Lower leg skin (tissue), 4 donors: ENCODE measurements around the gene RNASEH2B. TPM values are rescaled to one million over a fixed set of nuclear protein-coding genes. Genes with fewer than 3 reads are reported as not detected.

Source experiments
- DNase-seq, 2 donors: peaks; one replicate each; pipeline ENCODE4 v3.0.0-alpha.2; 2019; ENCODE audit warnings: low spot score in 2 of 2
- H3K4me3 ChIP-seq: fragments of 200-600 bp; sonication (generic); 2 replicates; pipeline ENCODE4 v1.5.1; 2017; ENCODE audit warnings: mild to moderate bottlenecking, low read depth; ENCODE audit not compliant: poor library complexity, severe bottlenecking
- POLR2A ChIP-seq, 2 donors: fragments of 450-650 bp; IDR thresholded peaks; one replicate each; pipeline ENCODE4 v1.6.1; 2016 to 2017; ENCODE audit warnings: antibody characterized with exemption in 2 of 2, mild to moderate bottlenecking in 1 of 2, moderate library complexity in 1 of 2
- WGBS, 2 donors: methylation state at CpG; one replicate each; pipeline ENCODE4 v1.1.5; 2018; 5-methylcytosine and 5-hydroxymethylcytosine counted together
- intact Hi-C: fragments of 100-400 bp; cut with DNase I; formaldehyde crosslinking; loops from one replicate; pipeline ENCODE4 v1.15.0; 2023; ENCODE audit warnings: low total_unique reads
- total RNA-seq, 4 donors: library from RNA; depleted of rRNA; stranded (reverse); fragments of >200 nt; gene quantifications; one replicate each; pipeline ENCODE4 v1.1.0, GENCODE V29; 2016
- TF ChIP-seq, protein P1 (sequence below), 3 donors: fragments of 450-650 bp; IDR thresholded peaks; one replicate each; pipeline ENCODE4 v1.5.1; 2016; ENCODE audit warnings: antibody characterized with exemption in 3 of 3, mild to moderate bottlenecking in 3 of 3, moderate library complexity in 2 of 3

Gene RNASEH2B
- total RNA-seq, 4 donors from 2014 or later: 22.8 to 47.9 (median 25.1) TPM

DNA sequence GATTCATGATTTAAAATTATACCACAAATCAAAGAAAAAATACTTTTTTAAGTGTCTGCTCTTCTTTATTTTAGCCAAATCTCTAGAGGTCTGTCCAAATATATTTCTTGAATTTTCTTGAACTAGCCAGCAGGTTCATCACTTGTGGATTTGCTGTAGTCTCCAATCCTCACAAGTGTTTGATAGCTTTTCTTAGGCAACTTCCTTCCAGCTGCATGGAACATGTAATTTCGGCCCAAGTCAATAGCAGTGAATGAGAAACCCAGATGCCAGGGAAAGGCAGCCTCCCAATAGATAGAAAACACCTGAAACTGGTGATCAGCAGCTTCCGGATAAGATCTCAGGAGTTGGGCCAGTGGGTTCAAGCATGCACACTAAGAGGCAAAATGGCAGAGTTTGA, 15.6 kb upstream of the RNASEH2B start:
- H3K4me3 ChIP-seq: no peak overlapping the region
- 84 to 94% methylated on average over 2 of the region's 2 CpGs for WGBS, 2 donors
- TF ChIP-seq, protein P1, sequence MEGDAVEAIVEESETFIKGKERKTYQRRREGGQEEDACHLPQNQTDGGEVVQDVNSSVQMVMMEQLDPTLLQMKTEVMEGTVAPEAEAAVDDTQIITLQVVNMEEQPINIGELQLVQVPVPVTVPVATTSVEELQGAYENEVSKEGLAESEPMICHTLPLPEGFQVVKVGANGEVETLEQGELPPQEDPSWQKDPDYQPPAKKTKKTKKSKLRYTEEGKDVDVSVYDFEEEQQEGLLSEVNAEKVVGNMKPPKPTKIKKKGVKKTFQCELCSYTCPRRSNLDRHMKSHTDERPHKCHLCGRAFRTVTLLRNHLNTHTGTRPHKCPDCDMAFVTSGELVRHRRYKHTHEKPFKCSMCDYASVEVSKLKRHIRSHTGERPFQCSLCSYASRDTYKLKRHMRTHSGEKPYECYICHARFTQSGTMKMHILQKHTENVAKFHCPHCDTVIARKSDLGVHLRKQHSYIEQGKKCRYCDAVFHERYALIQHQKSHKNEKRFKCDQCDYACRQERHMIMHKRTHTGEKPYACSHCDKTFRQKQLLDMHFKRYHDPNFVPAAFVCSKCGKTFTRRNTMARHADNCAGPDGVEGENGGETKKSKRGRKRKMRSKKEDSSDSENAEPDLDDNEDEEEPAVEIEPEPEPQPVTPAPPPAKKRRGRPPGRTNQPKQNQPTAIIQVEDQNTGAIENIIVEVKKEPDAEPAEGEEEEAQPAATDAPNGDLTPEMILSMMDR (IDR thresholded peaks at IDR 0.05): no peak
- intact Hi-C loops: no loop called here
- DNase-seq: no peak

DNA sequence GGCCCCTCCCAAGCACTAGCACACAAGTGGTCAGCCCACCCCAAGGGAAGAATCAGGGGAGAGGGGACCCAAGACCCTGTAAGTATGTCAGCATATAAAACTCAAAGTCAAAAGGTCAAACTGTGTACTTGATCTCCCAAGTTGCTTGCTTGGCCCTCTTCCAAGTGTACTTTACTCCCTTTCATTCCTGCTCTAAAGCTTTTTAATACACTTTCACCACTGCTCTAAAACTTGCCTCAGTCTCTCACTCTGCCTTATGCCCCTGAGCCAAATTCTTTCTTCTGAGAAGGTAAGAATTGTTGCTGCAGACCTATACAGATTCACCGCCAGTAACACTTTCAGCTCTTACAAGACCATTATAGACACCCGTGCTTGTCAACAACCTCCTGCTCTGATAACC, 15.1 kb upstream of the RNASEH2B start:
- TF ChIP-seq, protein P1 (IDR thresholded peaks at IDR 0.05): no peak
- no peak for TF ChIP-seq POLR2A (IDR thresholded peaks at IDR 0.05)
- no peak for DNase-seq
- intact Hi-C loops: no loop called here
- WGBS, 2 donors: 94 to 96% methylated on average over 2 of the region's 2 CpGs
- H3K4me3 ChIP-seq: no peak overlapping the region

DNA sequence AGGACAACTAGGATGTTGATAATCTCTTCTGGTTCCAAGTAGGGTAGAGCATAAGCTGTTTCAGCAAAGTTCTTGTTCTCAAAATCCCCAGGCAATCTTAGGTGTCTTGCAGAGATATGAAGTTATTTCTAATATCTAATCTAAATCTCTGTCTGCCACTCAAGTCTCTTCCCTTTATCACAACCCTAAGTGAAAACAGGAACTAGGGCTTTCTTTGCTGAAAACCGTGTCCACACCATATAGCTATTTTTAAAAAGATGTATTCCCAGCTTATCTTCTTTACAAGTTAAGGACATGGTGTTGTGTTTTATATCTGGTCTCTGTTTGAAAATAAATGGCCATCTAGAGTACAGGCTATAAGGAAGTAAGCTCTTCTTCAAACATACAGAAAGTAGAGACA, 11.3 kb upstream of the RNASEH2B start:
- 70 to 76% methylated on average over 1 of the region's 1 CpG for WGBS, 2 donors
- TF ChIP-seq POLR2A (IDR thresholded peaks at IDR 0.05): no peak
- TF ChIP-seq, protein P1 (IDR thresholded peaks at IDR 0.05): no peak
- DNase-seq: no peak
- no peak overlapping the region for H3K4me3 ChIP-seq
- intact Hi-C loops: no loop called here

DNA sequence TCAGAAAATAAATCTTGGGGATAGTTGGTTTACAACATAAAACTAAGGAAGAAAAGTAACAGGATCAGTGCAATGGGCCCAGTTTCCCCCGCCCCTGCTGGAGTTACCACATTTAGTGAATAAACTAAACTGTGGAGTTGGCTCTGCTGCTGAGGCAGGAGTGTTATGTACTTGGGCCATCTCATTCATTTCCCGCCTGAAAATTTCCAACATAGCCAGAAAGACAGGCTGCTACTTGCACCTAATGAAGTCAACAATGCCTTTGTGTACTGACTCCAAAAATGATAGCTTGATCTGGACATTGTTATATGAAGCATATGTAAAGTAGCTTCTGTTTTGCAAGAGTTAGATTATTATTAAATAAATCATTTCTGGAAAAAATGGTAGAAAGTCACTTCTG, 7.9 kb upstream of the RNASEH2B start:
- no peak overlapping the region for H3K4me3 ChIP-seq
- DNase-seq: no peak
- intact Hi-C loops: no loop called here
- no peak for TF ChIP-seq POLR2A (IDR thresholded peaks at IDR 0.05)
- TF ChIP-seq, protein P1 (IDR thresholded peaks at IDR 0.05): no peak
- 58 to 64% methylated on average over 2 of the region's 2 CpGs for whole genome bisulfite sequencing, 2 donors

DNA sequence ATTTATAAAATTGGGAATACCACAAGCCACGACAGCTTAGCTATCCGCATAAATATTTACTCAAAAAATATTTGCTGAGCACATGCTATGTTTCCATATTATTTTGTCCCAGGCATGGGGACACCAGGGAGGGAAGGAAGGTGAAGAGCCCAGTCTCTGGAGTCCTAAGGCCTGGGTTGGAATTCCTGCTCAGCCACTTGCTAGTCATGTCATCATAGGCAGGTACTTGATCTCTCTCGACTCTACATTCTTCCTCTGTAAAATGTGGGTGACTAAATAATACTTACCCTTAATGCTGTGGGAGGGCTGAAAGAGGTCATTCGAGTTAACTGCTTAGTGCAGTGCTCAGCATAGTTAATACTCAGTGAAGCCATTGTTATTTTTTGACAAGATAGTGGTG, 4.3 kb upstream of the RNASEH2B start:
- intact Hi-C loops: no loop called here
- H3K4me3 ChIP-seq: no peak overlapping the region
- DNase-seq: no peak
- WGBS, 2 donors: 57 to 63% methylated on average over 4 of the region's 4 CpGs
- TF ChIP-seq POLR2A (IDR thresholded peaks at IDR 0.05): no peak
- TF ChIP-seq, protein P1 (IDR thresholded peaks at IDR 0.05): no peak

DNA sequence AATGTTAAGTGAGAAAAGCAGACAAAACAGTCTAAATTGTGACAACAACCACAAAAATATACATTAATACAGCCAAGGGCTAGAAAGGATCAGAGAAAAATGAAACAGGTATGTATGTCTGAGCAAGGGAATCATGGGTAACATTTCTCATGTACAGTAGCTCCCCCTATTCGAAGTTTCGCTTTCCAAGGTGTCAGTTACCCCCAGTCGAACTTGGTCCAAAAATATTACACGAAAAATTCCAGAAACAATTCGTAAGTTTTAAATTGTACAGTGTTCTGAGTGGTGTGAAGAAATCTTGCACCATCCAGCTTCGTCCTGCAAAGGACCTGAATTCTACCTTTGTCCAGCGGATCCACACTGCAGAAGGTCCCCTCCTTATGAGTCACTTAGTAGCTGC, 1.8 kb upstream of the RNASEH2B start:
- no peak for DNase-seq
- TF ChIP-seq, protein P1 (IDR thresholded peaks at IDR 0.05): no peak
- no peak for TF ChIP-seq POLR2A (IDR thresholded peaks at IDR 0.05)
- WGBS, 2 donors: 90 to 93% methylated on average over 7 of the region's 7 CpGs
- H3K4me3 ChIP-seq: no peak overlapping the region
- intact Hi-C loops: no loop called here
